HepG2 (cell line): Measurements from ENCODE around the gene METTL25. TPM values are rescaled to one million over a fixed set of nuclear protein-coding genes. Genes with fewer than 3 reads are reported as not detected.

Source experiments
- ATAD3A ChIP-seq: sonication (generic); formaldehyde crosslinking; IDR thresholded peaks from 2 replicates; pipeline ENCODE4 v1.4.0; 2020; ENCODE audit warnings: missing genetic modification reagents
- CREB1 ChIP-seq, 2 experiments: fragments of 450-650 bp in 1 of 2; IDR thresholded peaks; 2 replicates each; pipeline ENCODE4 v1.6.1; 2016 to 2017; ENCODE audit warnings: control low read depth in 1 of 2, mild to moderate bottlenecking in 1 of 2, missing compliant biosample characterization in 1 of 2, missing genetic modification characterization in 1 of 2
- FOXA1 ChIP-seq, 2 experiments: fragments of 450-650 bp in 1 of 2; sonication (generic) in 1 of 2; formaldehyde crosslinking in 1 of 2; IDR thresholded peaks; 2 replicates each; pipeline versions ENCODE4 v1.4.0 to v1.6.1; 2016 to 2020; ENCODE audit warnings: missing genetic modification reagents in 1 of 2
- GPN1 ChIP-seq: sonication (generic); formaldehyde crosslinking; IDR thresholded peaks from 2 replicates; pipeline ENCODE4 v1.5.1; 2020; ENCODE audit warnings: missing genetic modification reagents, borderline replicate concordance
- NCOA5 ChIP-seq: sonication (generic); formaldehyde crosslinking; IDR thresholded peaks from 2 replicates; pipeline ENCODE4 v1.4.0; 2020; ENCODE audit warnings: missing genetic modification reagents
- PBX3 ChIP-seq: sonication (generic); formaldehyde crosslinking; IDR thresholded peaks from 2 replicates; pipeline ENCODE4 v1.8.1; 2023; ENCODE audit warnings: missing genetic modification reagents, inconsistent platforms, borderline replicate concordance
- PLRG1 ChIP-seq: fragments of 450-650 bp; conservative IDR thresholded peaks from 2 replicates; pipeline ENCODE4 v1.6.1; 2016
- POLR2AphosphoS2 ChIP-seq: IDR thresholded peaks from 2 replicates; pipeline ENCODE4 v1.6.1; 2011; ENCODE audit warnings: low read depth, low read length, improper control_type of control experiment
- SMAD3 ChIP-seq: sonication (generic); formaldehyde crosslinking; IDR thresholded peaks from 2 replicates; pipeline ENCODE4 v1.4.0; 2020; ENCODE audit warnings: missing genetic modification reagents
- TBL1XR1 ChIP-seq: fragments of 150-350 bp; IDR thresholded peaks from 2 replicates; pipeline ENCODE4 v1.6.1; 2014; ENCODE audit warnings: borderline replicate concordance, low read length; ENCODE audit not compliant: partially characterized antibody
- XRCC5 ChIP-seq: fragments of 200-400 bp; formaldehyde crosslinking; optimal IDR thresholded peaks from 2 replicates; pipeline ENCODE3; 2017; ENCODE audit warnings: mild to moderate bottlenecking, low read length
- ZBTB37 ChIP-seq: sonication (generic); formaldehyde crosslinking; IDR thresholded peaks from 2 replicates; pipeline ENCODE4 v1.4.0; 2020; ENCODE audit warnings: mild to moderate bottlenecking, missing genetic modification reagents
- ZBTB42 ChIP-seq: sonication (generic); formaldehyde crosslinking; IDR thresholded peaks from 2 replicates; pipeline ENCODE4 v1.5.0; 2020; ENCODE audit warnings: mild to moderate bottlenecking, missing genetic modification reagents
- ZBTB7B ChIP-seq: sonication (generic); formaldehyde crosslinking; IDR thresholded peaks from 2 replicates; pipeline ENCODE4 v1.4.0; 2020; ENCODE audit warnings: missing genetic modification reagents
- ZNF3 ChIP-seq: IDR thresholded peaks from 2 replicates; pipeline ENCODE4 v1.7.0; 2017; ENCODE audit warnings: inconsistent platforms
- ZNF550 ChIP-seq: sonication (generic); formaldehyde crosslinking; IDR thresholded peaks from 2 replicates; pipeline ENCODE4 v1.4.0; 2020; ENCODE audit warnings: mild to moderate bottlenecking, missing genetic modification reagents, borderline replicate concordance
- ZNF772 ChIP-seq: sonication (generic); formaldehyde crosslinking; IDR thresholded peaks from 2 replicates; pipeline ENCODE4 v1.5.0; 2020; ENCODE audit warnings: mild to moderate bottlenecking, missing genetic modification reagents
- polyA plus RNA-seq, 8 experiments: library from polyadenylated mRNA; depleted of rRNA in 3 of 8; stranded (reverse) in 7 of 8; unstranded in 1 of 8; fragments of >200 nt; fragmentation: Illumina TruSeq in 4 of 8; extraction: Trizol in 4 of 8; gene quantifications; 2 replicates each; pipeline versions ENCODE4 v1.2.1 to v1.2.3, GENCODE V29; 2011 to 2016; ENCODE audit warnings: low read depth in 4 of 8, missing spikeins in 1 of 8, mixed read lengths in 1 of 8; ENCODE audit not compliant: insufficient read depth in 1 of 8
- total RNA-seq, 5 experiments: library from RNA; depleted of rRNA; stranded (reverse); fragments of >200 nt; fragmentation: Illumina TruSeq; extraction: Trizol; gene quantifications; 2 replicates each; pipeline ENCODE4 v1.2.3, GENCODE V29; 2016; ENCODE audit warnings: low read depth in 1 of 5
- TF ChIP-seq, protein P1 (sequence below): sonication (generic); formaldehyde crosslinking; IDR thresholded peaks from 2 replicates; pipeline ENCODE4 v1.5.1; 2020; ENCODE audit warnings: mild to moderate bottlenecking, missing genetic modification reagents, moderate library complexity
- TF ChIP-seq, protein P2 (sequence below): fragments of 450-650 bp; IDR thresholded peaks from 2 replicates; pipeline ENCODE4 v1.6.1; 2017; ENCODE audit warnings: mild to moderate bottlenecking
- TF ChIP-seq, protein P3 (sequence below): sonication (generic); formaldehyde crosslinking; IDR thresholded peaks from 2 replicates; pipeline ENCODE4 v1.9.0; 2021; ENCODE audit warnings: missing genetic modification reagents, borderline replicate concordance

The METTL25 gene
- total and polyA plus RNA-seq, 2 of the 13 experiments (the other 11 are each of a cell fraction or from before 2014, with no cell fraction given), result 2.2 to 7.8 TPM

GRCh38 chr12:82314406-82314892 is 43.9 kb upstream of the METTL25 start (continued):
- TF ChIP-seq, protein P1, sequence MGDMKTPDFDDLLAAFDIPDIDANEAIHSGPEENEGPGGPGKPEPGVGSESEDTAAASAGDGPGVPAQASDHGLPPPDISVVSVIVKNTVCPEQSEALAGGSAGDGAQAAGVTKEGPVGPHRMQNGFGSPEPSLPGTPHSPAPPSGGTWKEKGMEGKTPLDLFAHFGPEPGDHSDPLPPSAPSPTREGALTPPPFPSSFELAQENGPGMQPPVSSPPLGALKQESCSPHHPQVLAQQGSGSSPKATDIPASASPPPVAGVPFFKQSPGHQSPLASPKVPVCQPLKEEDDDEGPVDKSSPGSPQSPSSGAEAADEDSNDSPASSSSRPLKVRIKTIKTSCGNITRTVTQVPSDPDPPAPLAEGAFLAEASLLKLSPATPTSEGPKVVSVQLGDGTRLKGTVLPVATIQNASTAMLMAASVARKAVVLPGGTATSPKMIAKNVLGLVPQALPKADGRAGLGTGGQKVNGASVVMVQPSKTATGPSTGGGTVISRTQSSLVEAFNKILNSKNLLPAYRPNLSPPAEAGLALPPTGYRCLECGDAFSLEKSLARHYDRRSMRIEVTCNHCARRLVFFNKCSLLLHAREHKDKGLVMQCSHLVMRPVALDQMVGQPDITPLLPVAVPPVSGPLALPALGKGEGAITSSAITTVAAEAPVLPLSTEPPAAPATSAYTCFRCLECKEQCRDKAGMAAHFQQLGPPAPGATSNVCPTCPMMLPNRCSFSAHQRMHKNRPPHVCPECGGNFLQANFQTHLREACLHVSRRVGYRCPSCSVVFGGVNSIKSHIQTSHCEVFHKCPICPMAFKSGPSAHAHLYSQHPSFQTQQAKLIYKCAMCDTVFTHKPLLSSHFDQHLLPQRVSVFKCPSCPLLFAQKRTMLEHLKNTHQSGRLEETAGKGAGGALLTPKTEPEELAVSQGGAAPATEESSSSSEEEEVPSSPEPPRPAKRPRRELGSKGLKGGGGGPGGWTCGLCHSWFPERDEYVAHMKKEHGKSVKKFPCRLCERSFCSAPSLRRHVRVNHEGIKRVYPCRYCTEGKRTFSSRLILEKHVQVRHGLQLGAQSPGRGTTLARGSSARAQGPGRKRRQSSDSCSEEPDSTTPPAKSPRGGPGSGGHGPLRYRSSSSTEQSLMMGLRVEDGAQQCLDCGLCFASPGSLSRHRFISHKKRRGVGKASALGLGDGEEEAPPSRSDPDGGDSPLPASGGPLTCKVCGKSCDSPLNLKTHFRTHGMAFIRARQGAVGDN (CRISPR knock-in tag), result peak; percentile 51
- TF ChIP-seq ATAD3A (CRISPR knock-in tag) (no peak), POLR2AphosphoS2 (no peak), ZBTB42 (no peak), ZBTB7B (no peak), ZNF550 (no peak), ZBTB37 (CRISPR knock-in tag) (no peak), NCOA5 (CRISPR knock-in tag) (no peak), SMAD3 (CRISPR knock-in tag) (no peak), CREB1 (IDR thresholded peaks at IDR 0.05) (no peak), CREB1 (CRISPR knock-in tag; IDR thresholded peaks at IDR 0.05) (no peak), ZNF3 (no peak), TBL1XR1 (no peak), FOXA1 (IDR thresholded peaks at IDR 0.05) (no peak), FOXA1 (CRISPR knock-in tag; IDR thresholded peaks at IDR 0.05) (peak; percentile 74), PBX3 (CRISPR knock-in tag) (no peak), ZNF772 (0 out of 2 replicates have a peak, but pooled peaks have one; percentile 19), PLRG1 (no peak), XRCC5 (no peak), GPN1 (CRISPR knock-in tag) (no peak)
- TF ChIP-seq, protein P2, sequence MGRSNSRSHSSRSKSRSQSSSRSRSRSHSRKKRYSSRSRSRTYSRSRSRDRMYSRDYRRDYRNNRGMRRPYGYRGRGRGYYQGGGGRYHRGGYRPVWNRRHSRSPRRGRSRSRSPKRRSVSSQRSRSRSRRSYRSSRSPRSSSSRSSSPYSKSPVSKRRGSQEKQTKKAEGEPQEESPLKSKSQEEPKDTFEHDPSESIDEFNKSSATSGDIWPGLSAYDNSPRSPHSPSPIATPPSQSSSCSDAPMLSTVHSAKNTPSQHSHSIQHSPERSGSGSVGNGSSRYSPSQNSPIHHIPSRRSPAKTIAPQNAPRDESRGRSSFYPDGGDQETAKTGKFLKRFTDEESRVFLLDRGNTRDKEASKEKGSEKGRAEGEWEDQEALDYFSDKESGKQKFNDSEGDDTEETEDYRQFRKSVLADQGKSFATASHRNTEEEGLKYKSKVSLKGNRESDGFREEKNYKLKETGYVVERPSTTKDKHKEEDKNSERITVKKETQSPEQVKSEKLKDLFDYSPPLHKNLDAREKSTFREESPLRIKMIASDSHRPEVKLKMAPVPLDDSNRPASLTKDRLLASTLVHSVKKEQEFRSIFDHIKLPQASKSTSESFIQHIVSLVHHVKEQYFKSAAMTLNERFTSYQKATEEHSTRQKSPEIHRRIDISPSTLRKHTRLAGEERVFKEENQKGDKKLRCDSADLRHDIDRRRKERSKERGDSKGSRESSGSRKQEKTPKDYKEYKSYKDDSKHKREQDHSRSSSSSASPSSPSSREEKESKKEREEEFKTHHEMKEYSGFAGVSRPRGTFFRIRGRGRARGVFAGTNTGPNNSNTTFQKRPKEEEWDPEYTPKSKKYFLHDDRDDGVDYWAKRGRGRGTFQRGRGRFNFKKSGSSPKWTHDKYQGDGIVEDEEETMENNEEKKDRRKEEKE, result no peak
- TF ChIP-seq, protein P3, sequence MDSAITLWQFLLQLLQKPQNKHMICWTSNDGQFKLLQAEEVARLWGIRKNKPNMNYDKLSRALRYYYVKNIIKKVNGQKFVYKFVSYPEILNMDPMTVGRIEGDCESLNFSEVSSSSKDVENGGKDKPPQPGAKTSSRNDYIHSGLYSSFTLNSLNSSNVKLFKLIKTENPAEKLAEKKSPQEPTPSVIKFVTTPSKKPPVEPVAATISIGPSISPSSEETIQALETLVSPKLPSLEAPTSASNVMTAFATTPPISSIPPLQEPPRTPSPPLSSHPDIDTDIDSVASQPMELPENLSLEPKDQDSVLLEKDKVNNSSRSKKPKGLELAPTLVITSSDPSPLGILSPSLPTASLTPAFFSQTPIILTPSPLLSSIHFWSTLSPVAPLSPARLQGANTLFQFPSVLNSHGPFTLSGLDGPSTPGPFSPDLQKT (CRISPR knock-in tag), result no peak
